GM12878 (cell line): Measurements from ENCODE around the gene CEP63. TPM values are rescaled to one million over a fixed set of nuclear protein-coding genes. Genes with fewer than 3 reads are reported as not detected.

Experiments
- E2F8 ChIP-seq: fragments of 450-650 bp; IDR thresholded peaks from 2 replicates; pipeline ENCODE4 v1.6.1; 2018; ENCODE audit warnings: mild to moderate bottlenecking, low read depth, moderate library complexity; ENCODE audit not compliant: partially characterized antibody
- RFX5 ChIP-seq: IDR thresholded peaks from 2 replicates; pipeline ENCODE4 v1.6.1; 2011; ENCODE audit warnings: low read depth, low read length, improper control_type of control experiment
- SMAD5 ChIP-seq: IDR thresholded peaks from 2 replicates; pipeline ENCODE4 v1.6.1; 2016; ENCODE audit warnings: antibody characterized with exemption, low read depth
- TCF12 ChIP-seq: IDR thresholded peaks from 2 replicates; pipeline ENCODE4 v1.6.1; 2011; ENCODE audit warnings: low read depth, mild to moderate bottlenecking, low read length
- USF1 ChIP-seq: IDR thresholded peaks from 2 replicates; pipeline ENCODE4 v1.6.1; 2011; ENCODE audit warnings: borderline replicate concordance, low read depth, mild to moderate bottlenecking, moderate library complexity, mixed read lengths, low read length; ENCODE audit not compliant: insufficient read depth; ENCODE audit errors: extremely low read length
- ZBTB40 ChIP-seq: fragments of 450-650 bp; IDR thresholded peaks from 2 replicates; pipeline ENCODE4 v1.6.1; 2016; ENCODE audit warnings: mild to moderate bottlenecking, moderate library complexity, borderline replicate concordance
- polyA plus RNA-seq, 11 experiments: library from polyadenylated mRNA; depleted of rRNA in 4 of 11; unstranded in 6 of 11; stranded (reverse) in 5 of 11; fragments of >200 nt; fragmentation: Nextera tagmentation in 4 of 11; fragmentation: Illumina TruSeq in 1 of 11; extraction: Ambion mirVana in 4 of 11; extraction: Trizol in 1 of 11; gene quantifications; 1 replicate in 1 of 11; 2 replicates in 10 of 11; pipeline versions ENCODE4 v1.2.1 to v1.2.3, GENCODE V29; 2011 to 2016; ENCODE audit warnings: inconsistent platforms in 2 of 11, missing spikeins in 2 of 11, low read depth in 1 of 11
- total RNA-seq, 4 experiments: library from RNA; depleted of rRNA in 3 of 4; stranded (reverse); fragments of >200 nt in 3 of 4; fragmentation: Illumina TruSeq in 1 of 4; extraction: Trizol in 1 of 4; gene quantifications; 2 replicates each; pipeline versions ENCODE4 v1.2.1 to v1.2.3, GENCODE V29; 2013 to 2021

The CEP63 gene
- total and polyA plus RNA-seq, 10 of the 15 experiments (the other 5 are each of a cell fraction or from before 2014, with no cell fraction given): 14.0 to 36.9 (median 26.8) TPM

GRCh38 chr3:134441821-134442220, 44.0 kb upstream of the CEP63 start (continued):
- TF ChIP-seq ZBTB40 (no peak), USF1 (no peak), E2F8 (no peak), TCF12 (no peak), RFX5 (no peak), SMAD5 (no peak)
